SK-N-SH (cell line): ENCODE results near the gene GPR179.

ENCODE experiments used
- CHD2 ChIP-seq: fragments of 150-350 bp; IDR thresholded peaks from 2 replicates; pipeline ENCODE4 v1.6.1; 2018; ENCODE audit warnings: low read length; ENCODE audit not compliant: partially characterized antibody
- CTCF ChIP-seq: fragments of 200-600 bp; sonication (generic); IDR thresholded peaks from 2 replicates; pipeline ENCODE4 v1.6.1; 2017; ENCODE audit warnings: antibody characterized with exemption, mild to moderate bottlenecking, moderate library complexity
- EP300 ChIP-seq, 2 experiments: IDR thresholded peaks; 2 replicates each; pipeline versions ENCODE4 v1.4.0 to v1.6.1; 2012; ENCODE audit warnings: borderline replicate concordance in 1 of 2, low read depth in 1 of 2, low read length in 1 of 2
- EZH2phosphoT487 ChIP-seq: fragments of 200-600 bp; sonication (generic); IDR thresholded peaks from 2 replicates; pipeline ENCODE4 v1.6.1; 2017; ENCODE audit warnings: low read depth, mixed run types, mild to moderate bottlenecking, antibody characterized with exemption, moderate library complexity, borderline replicate concordance
- GABPA ChIP-seq: IDR thresholded peaks from 2 replicates; pipeline ENCODE4 v1.4.0; 2012; ENCODE audit warnings: low read depth, mild to moderate bottlenecking
- NFIC ChIP-seq: IDR thresholded peaks from 2 replicates; pipeline ENCODE4 v1.4.0; 2012; ENCODE audit warnings: borderline replicate concordance
- NRF1 ChIP-seq: IDR thresholded peaks from 2 replicates; pipeline ENCODE4 v1.6.1; 2012; ENCODE audit warnings: low read depth, mild to moderate bottlenecking, low read length
- POLR2AphosphoS5 ChIP-seq: IDR thresholded peaks from 2 replicates; pipeline ENCODE4 v1.6.1; 2012; ENCODE audit warnings: low read depth, low read length
- RXRA ChIP-seq: IDR thresholded peaks from 2 replicates; pipeline ENCODE4 v1.4.0; 2012; ENCODE audit warnings: low read depth, mild to moderate bottlenecking, borderline replicate concordance
- SIN3A ChIP-seq: IDR thresholded peaks from 2 replicates; pipeline ENCODE4 v1.6.1; 2012; ENCODE audit warnings: low read depth, mild to moderate bottlenecking, low read length, moderate library complexity, borderline replicate concordance
- TAF1 ChIP-seq: IDR thresholded peaks from 2 replicates; pipeline ENCODE4 v1.6.1; 2012; ENCODE audit warnings: low read depth, mild to moderate bottlenecking, low read length, moderate library complexity, borderline replicate concordance
- USF2 ChIP-seq: fragments of 150-350 bp; IDR thresholded peaks from 2 replicates; pipeline ENCODE4 v1.6.1; 2017; ENCODE audit warnings: antibody characterized with exemption, low read length, low read depth, borderline replicate concordance
- YY1 ChIP-seq: IDR thresholded peaks from 2 replicates; pipeline ENCODE4 v1.4.0; 2012; ENCODE audit warnings: low read depth, mild to moderate bottlenecking
- TF ChIP-seq, protein P1 (sequence below): IDR thresholded peaks from 2 replicates; pipeline ENCODE4 v1.4.0; 2012; ENCODE audit warnings: low read depth, borderline replicate concordance

DNA sequence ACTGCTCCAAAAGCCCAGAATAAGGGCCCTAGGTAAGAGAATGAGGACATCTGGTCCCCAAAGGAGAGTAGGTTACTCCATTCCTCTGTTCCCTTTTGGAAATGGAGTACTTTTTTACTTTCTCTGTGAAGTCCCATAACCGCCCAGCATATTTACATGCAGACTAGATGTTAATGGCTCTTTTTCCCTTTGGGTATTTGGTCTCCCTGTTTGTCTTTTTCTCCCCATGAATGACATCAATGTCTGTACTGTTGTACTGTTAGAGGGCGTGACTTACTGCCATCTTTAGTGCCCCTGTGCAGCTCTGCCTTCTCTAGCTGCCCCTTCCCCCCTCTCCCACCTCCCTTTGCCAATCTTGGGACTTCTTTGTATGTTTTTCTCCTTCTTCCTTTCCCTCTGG, 19.0 kb downstream of the GPR179 start:
- TF ChIP-seq CTCF (no peak), EP300 (IDR thresholded peaks at IDR 0.05; ENCODE audit: borderline replicate concordance in 1 of 2, low read depth in 1 of 2, low read length in 1 of 2) (no peak), GABPA (no peak), YY1 (no peak), POLR2AphosphoS5 (no peak), NRF1 (no peak), USF2 (no peak), CHD2 (no peak), SIN3A (no peak), TAF1 (no peak), RXRA (no peak), EZH2phosphoT487 (no peak), NFIC (no peak)
- TF ChIP-seq, protein P1, sequence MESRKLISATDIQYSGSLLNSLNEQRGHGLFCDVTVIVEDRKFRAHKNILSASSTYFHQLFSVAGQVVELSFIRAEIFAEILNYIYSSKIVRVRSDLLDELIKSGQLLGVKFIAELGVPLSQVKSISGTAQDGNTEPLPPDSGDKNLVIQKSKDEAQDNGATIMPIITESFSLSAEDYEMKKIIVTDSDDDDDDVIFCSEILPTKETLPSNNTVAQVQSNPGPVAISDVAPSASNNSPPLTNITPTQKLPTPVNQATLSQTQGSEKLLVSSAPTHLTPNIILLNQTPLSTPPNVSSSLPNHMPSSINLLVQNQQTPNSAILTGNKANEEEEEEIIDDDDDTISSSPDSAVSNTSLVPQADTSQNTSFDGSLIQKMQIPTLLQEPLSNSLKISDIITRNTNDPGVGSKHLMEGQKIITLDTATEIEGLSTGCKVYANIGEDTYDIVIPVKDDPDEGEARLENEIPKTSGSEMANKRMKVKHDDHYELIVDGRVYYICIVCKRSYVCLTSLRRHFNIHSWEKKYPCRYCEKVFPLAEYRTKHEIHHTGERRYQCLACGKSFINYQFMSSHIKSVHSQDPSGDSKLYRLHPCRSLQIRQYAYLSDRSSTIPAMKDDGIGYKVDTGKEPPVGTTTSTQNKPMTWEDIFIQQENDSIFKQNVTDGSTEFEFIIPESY, result no peak
